Measurements from ENCODE around the gene EPHA6. TPM values are rescaled to one million over a fixed set of nuclear protein-coding genes. Genes with fewer than 3 reads are reported as not detected.

The EPHA6 gene
- total RNA-seq, 1 donor from 2014 or later: 0.11 TPM

GRCh38 chr3:97256060-97256459 lies 441.7 kb downstream of the EPHA6 start:
- H3K27ac ChIP-seq: no peak overlapping the region

DNA sequence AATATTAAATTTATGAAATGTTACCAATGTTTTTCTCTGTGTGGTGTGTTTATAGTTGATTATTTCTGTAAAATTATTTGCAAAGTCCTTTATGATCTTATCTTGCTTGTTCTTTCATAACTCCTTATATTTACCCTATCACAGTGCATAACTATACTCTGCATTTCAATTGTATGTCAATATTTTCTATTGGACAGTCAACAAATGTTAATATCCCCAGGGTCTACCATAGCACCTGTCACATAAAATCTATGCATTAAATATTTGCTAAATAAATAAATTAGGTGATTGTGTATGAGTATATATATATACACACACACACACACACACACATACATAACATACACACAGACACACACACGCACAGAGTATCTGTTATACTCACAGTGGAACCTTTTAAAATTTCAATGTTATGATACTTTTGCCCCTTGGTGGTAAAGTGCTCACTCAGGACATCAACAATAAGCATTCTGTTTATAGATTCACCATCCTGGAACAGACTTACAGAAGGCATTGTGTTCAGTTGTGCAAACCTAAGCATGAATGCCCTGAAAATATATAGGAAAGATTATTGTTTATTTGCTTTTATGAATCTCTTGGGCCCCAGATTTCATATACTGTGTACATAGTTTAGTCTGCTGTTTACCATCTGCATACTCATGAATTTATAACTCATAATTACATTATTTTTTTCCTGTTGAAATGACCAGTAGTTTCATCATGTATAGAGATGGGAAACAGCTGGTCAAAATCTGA lies 443.7 kb downstream of the EPHA6 start:
- Mint-ChIP-seq H3K4me1 (no peaks in the 10 kb centered on the region), H3K27ac (no peak overlapping the region), H3K4me3 (no peak overlapping the region), H3K9me3 (no peaks in the 10 kb centered on the region), H3K36me3 (no peaks in the 10 kb centered on the region), H3K27me3 (ENCODE audit: insufficient read depth, low read depth) (no peaks in the 10 kb centered on the region)
- TF ChIP-seq EZH2phosphoT487 (IDR thresholded peaks at IDR 0.05): no peak
- no peak for TF ChIP-seq CTCF (IDR thresholded peaks at IDR 0.05)
- TF ChIP-seq EZH2 (IDR thresholded peaks at IDR 0.05): no peak
- Histone ChIP-seq H3F3A (ENCODE audit: low read depth) (no peaks in the 10 kb centered on the region), H3K79me2 (ENCODE audit: low read depth) (no peaks in the 10 kb centered on the region), H2AFZ (replicated peaks) (no peak overlapping the region), H3K9me3 (ENCODE audit: low read depth) (no peaks in the 10 kb centered on the region), H3K36me3 (no peaks in the 10 kb centered on the region), H3K4me2 (no peak overlapping the region), H3K27me3 (no peaks in the 10 kb centered on the region), H3K9ac (no peak overlapping the region), H4K20me1 (ENCODE audit: low read depth) (no peaks in the 10 kb centered on the region), H3K4me3 (no peak overlapping the region), H3K4me1 (no peaks in the 10 kb centered on the region), H3K27ac (no peak overlapping the region)
- no peak for DNase-seq (ENCODE audit: low spot score)

More at GRCh38 chr3:97256060-97256459, 441.7 kb downstream of the EPHA6 start:
- Histone ChIP-seq H3K9ac (no peak overlapping the region), H3K79me2 (ENCODE audit: low read depth) (no peaks in the 10 kb centered on the region), H3K4me1 (no peaks in the 10 kb centered on the region), H3F3A (ENCODE audit: low read depth) (no peaks in the 10 kb centered on the region), H3K27me3 (no peaks in the 10 kb centered on the region), H3K9me3 (ENCODE audit: low read depth) (no peaks in the 10 kb centered on the region), H3K36me3 (no peaks in the 10 kb centered on the region), H3K4me2 (no peak overlapping the region), H3K4me3 (no peak overlapping the region), H4K20me1 (ENCODE audit: low read depth) (no peaks in the 10 kb centered on the region), H2AFZ (replicated peaks) (no peak overlapping the region)
- H3K27me3 Mint-ChIP-seq (ENCODE audit: insufficient read depth, low read depth): no peaks in the 10 kb centered on the region
- no peaks in the 10 kb centered on the region for H3K9me3 Mint-ChIP-seq
- no peak overlapping the region for H3K27ac Mint-ChIP-seq
- no peak for DNase-seq (ENCODE audit: low spot score)
- no peaks in the 10 kb centered on the region for H3K4me1 Mint-ChIP-seq
- H3K4me3 Mint-ChIP-seq: no peak overlapping the region
- TF ChIP-seq EZH2phosphoT487 (IDR thresholded peaks at IDR 0.05): no peak
- TF ChIP-seq EZH2 (IDR thresholded peaks at IDR 0.05): no peak
- peak; percentile 21 for TF ChIP-seq CTCF (IDR thresholded peaks at IDR 0.05)
- H3K36me3 Mint-ChIP-seq: no peaks in the 10 kb centered on the region

DNA sequence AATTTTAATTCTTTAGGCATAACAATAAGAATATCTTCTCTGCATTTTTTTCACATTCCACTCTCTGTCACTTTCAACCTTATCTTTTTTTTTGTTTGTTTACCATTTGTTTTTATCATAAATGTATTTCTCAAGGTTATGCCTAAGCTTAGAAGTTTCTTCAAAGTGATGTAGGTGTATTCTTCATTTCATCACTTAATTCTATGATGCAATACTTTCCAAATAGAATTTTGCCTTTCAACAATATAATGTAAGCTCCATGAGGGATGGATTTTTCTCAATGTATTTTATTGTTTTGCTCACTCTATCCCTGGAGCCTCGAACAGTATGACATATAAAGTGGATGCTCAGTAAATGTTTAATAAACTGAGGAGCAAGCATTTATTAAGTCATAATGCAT lies 444.9 kb downstream of the EPHA6 start:
- H3F3A ChIP-seq (ENCODE audit: low read depth): no peaks in the 10 kb centered on the region
- H4K20me1 ChIP-seq (ENCODE audit: low read depth): no peaks in the 10 kb centered on the region
- H3K4me1 ChIP-seq: no peaks in the 10 kb centered on the region
- TF ChIP-seq EZH2phosphoT487 (IDR thresholded peaks at IDR 0.05): no peak
- TF ChIP-seq CTCF (IDR thresholded peaks at IDR 0.05): no peak
- no peak for TF ChIP-seq EZH2 (IDR thresholded peaks at IDR 0.05)
- no peak overlapping the region for H3K9ac ChIP-seq
- Mint-ChIP-seq H3K27me3 (ENCODE audit: insufficient read depth, low read depth) (no peaks in the 10 kb centered on the region), H3K9me3 (no peaks in the 10 kb centered on the region), H3K4me1 (no peaks in the 10 kb centered on the region), H3K4me3 (no peak overlapping the region), H3K36me3 (no peaks in the 10 kb centered on the region), H3K27ac (no peak overlapping the region)
- H2AFZ ChIP-seq (replicated peaks): no peak overlapping the region
- no peaks in the 10 kb centered on the region for H3K36me3 ChIP-seq
- H3K9me3 ChIP-seq (ENCODE audit: low read depth): no peaks in the 10 kb centered on the region
- H3K27ac ChIP-seq: no peak overlapping the region
- H3K79me2 ChIP-seq (ENCODE audit: low read depth): no peaks in the 10 kb centered on the region
- H3K4me2 ChIP-seq: no peak overlapping the region
- no peaks in the 10 kb centered on the region for H3K27me3 ChIP-seq
- H3K4me3 ChIP-seq: no peak overlapping the region
- DNase-seq (ENCODE audit: low spot score): no peak

All from neural progenitor cell (in vitro differentiated cells).